ENCODE data around the gene SDSL. TPM values are rescaled to one million over a fixed set of nuclear protein-coding genes. Genes with fewer than 3 reads are reported as not detected.

The SDSL gene
- total RNA-seq, 2 experiments from 2014 or later = not detected

- CTCF ChIA-PET (ENCODE audit: unreplicated experiment) = interaction anchor here (0.6 to 0.8 kb wide), 4 partner anchors 12 to 559 kb away, joined by 3 to 5 read pairs (median 4); no protein-coding TSS in a partner anchor
- BruUV-seq (replicated peaks) = no TSS peak
- peak; percentile 50 for DNase-seq (ENCODE audit: low spot score)
- no peak overlapping the region for H3K27ac ChIP-seq (ENCODE audit: low read depth, low read length, poor library complexity, severe bottlenecking)
- intact Hi-C loops (cut with micrococcal nuclease; ENCODE audit: unreplicated experiment) = loop anchor here (1.0 to 5.0 kb wide), 2 partner anchors 113 to 228 kb away; no protein-coding TSS in a partner anchor
- no peaks in the 10 kb centered on the region for H4K20me1 ChIP-seq (ENCODE audit: insufficient read depth, low read length)
- no peaks in the 10 kb centered on the region for H3K79me2 ChIP-seq (ENCODE audit: insufficient read depth, low read depth, low read length)
- H3K36me3 ChIP-seq (ENCODE audit: insufficient read depth, low read length) = no peaks in the 10 kb centered on the region
- peak overlapping the region; percentile 64; the same call in 1 of the 2 replicates for H2AFZ ChIP-seq (ENCODE audit: low read length)
- H3K4me2 ChIP-seq (ENCODE audit: low read length) = peak overlapping the region; percentile 58; the same call in 1 of the 2 replicates
- H3K4me3 ChIP-seq (ENCODE audit: low read depth, low read length, poor library complexity, severe bottlenecking) = no peak overlapping the region
- TF ChIP-seq EZH2phosphoT487 (IDR thresholded peaks at IDR 0.05; ENCODE audit: borderline replicate concordance, low read depth, low read length) = no peak
- TF ChIP-seq CTCF (conservative IDR thresholded peaks at IDR 0.05; ENCODE audit: low read length) = peak; percentile 92
- no peaks in the 10 kb centered on the region for H3K9me3 ChIP-seq (ENCODE audit: low read length)
- POLR2A ChIA-PET = interaction anchor here (0.7 kb wide), 1 partner anchor 272 kb away, joined by 3 read pairs; no protein-coding TSS in a partner anchor
- peaks cover 31% of the 10 kb centered on the region for H3K4me1 ChIP-seq (ENCODE audit: insufficient read depth, low read length, poor library complexity, severe bottlenecking)
- H3K9me2 ChIP-seq (ENCODE audit: insufficient read depth, low read length) = no peaks in the 10 kb centered on the region
These were observed 3.0 kb downstream of the SDSL start for GRCh38 chr12:113424915-113425823.

- Histone ChIP-seq H3K36me3 (ENCODE audit: insufficient read depth, low read length) (no peaks in the 10 kb centered on the region), H3K27ac (ENCODE audit: low read depth, low read length, poor library complexity, severe bottlenecking) (no peak overlapping the region), H3K4me3 (ENCODE audit: low read depth, low read length, poor library complexity, severe bottlenecking) (peak overlapping the region; percentile 30), H3K9me2 (ENCODE audit: insufficient read depth, low read length) (no peaks in the 10 kb centered on the region), H3K4me2 (ENCODE audit: low read length) (peak overlapping the region; percentile 58), H2AFZ (ENCODE audit: low read length) (peak overlapping the region; percentile 64; the same call in 1 of the 2 replicates), H3K79me2 (ENCODE audit: insufficient read depth, low read depth, low read length) (no peaks in the 10 kb centered on the region), H3K9me3 (ENCODE audit: low read length) (no peaks in the 10 kb centered on the region), H3K4me1 (ENCODE audit: insufficient read depth, low read length, poor library complexity, severe bottlenecking) (peaks cover 31% of the 10 kb centered on the region), H4K20me1 (ENCODE audit: insufficient read depth, low read length) (no peaks in the 10 kb centered on the region)
- ChIA-PET CTCF (ENCODE audit: unreplicated experiment) (interaction anchor here (0.6 to 0.8 kb wide), 3 partner anchors 13 to 226 kb away, joined by 4 to 5 read pairs (median 5); no protein-coding TSS in a partner anchor), POLR2A (interaction anchor here (0.7 kb wide), 1 partner anchor 273 kb away, joined by 3 read pairs; no protein-coding TSS in a partner anchor)
- intact Hi-C loops (cut with micrococcal nuclease; ENCODE audit: unreplicated experiment) = loop anchor here (1.0 kb wide), 1 partner anchor 114 kb away; no protein-coding TSS in a partner anchor
- no TSS peak for BruUV-seq (replicated peaks)
- DNase-seq (ENCODE audit: low spot score) = peak; percentile 58
- no peak for TF ChIP-seq CTCF (conservative IDR thresholded peaks at IDR 0.05; ENCODE audit: low read length)
- TF ChIP-seq EZH2phosphoT487 (IDR thresholded peaks at IDR 0.05; ENCODE audit: borderline replicate concordance, low read depth, low read length) = no peak
These were observed 3.8 kb downstream of the SDSL start for GRCh38 chr12:113425960-113426453.
